Measurements from ENCODE around the gene FOXS1. TPM values are rescaled to one million over a fixed set of nuclear protein-coding genes. Genes with fewer than 3 reads are reported as not detected.

Gene FOXS1
- total and polyA plus RNA-seq, 4 donors: 0.89 to 8.7 (median 4.9) TPM

- 85% methylated on average over 13 of the region's 14 CpGs for WGBS (ENCODE audit: insufficient coverage)
- peaks cover 15% of the 10 kb centered on the region for H3K4me1 ChIP-seq (ENCODE audit: control insufficient read depth, insufficient read depth, low read length)
- H3K9me3 ChIP-seq (ENCODE audit: control insufficient read depth, insufficient read depth, low read length): no peaks in the 10 kb centered on the region
- no peaks in the 10 kb centered on the region for H3K27me3 ChIP-seq (ENCODE audit: control insufficient read depth, insufficient read depth, low read length)
- H3K36me3 ChIP-seq (ENCODE audit: control insufficient read depth, insufficient read depth, low read length): no peaks in the 10 kb centered on the region
- H3K27ac ChIP-seq (ENCODE audit: low read depth, low read length): peak overlapping the region; percentile 61
- DNase-seq (ENCODE audit: low read depth in 4 of 6, low spot score in 6 of 6): no peak
- no peak overlapping the region for H3K4me3 ChIP-seq (ENCODE audit: low read depth, low read length)
These were observed 20.7 kb downstream of the FOXS1 start for GRCh38 chr20:31824554-31825313.

GRCh38 chr20:31824125-31824485 is 21.3 kb downstream of the FOXS1 start:
- no peaks in the 10 kb centered on the region for H3K36me3 ChIP-seq (ENCODE audit: control insufficient read depth, insufficient read depth, low read length)
- WGBS (ENCODE audit: insufficient coverage): 100% methylated on average over 1 of the region's 4 CpGs
- H3K4me3 ChIP-seq (ENCODE audit: low read depth, low read length): no peak overlapping the region
- H3K27me3 ChIP-seq (ENCODE audit: control insufficient read depth, insufficient read depth, low read length): no peaks in the 10 kb centered on the region
- peaks cover 18% of the 10 kb centered on the region for H3K4me1 ChIP-seq (ENCODE audit: control insufficient read depth, insufficient read depth, low read length)
- peak overlapping the region; percentile 61 for H3K27ac ChIP-seq (ENCODE audit: low read depth, low read length)
- DNase-seq (ENCODE audit: low read depth in 4 of 6, low spot score in 6 of 6): no peak
- H3K9me3 ChIP-seq (ENCODE audit: control insufficient read depth, insufficient read depth, low read length): no peaks in the 10 kb centered on the region

GRCh38 chr20:31823360-31824124 is 21.9 kb downstream of the FOXS1 start:
- DNase-seq (ENCODE audit: low read depth in 4 of 6, low spot score in 6 of 6): no peak
- Histone ChIP-seq H3K27me3 (ENCODE audit: control insufficient read depth, insufficient read depth, low read length) (no peaks in the 10 kb centered on the region), H3K4me1 (ENCODE audit: control insufficient read depth, insufficient read depth, low read length) (peaks cover 22% of the 10 kb centered on the region), H3K9me3 (ENCODE audit: control insufficient read depth, insufficient read depth, low read length) (no peaks in the 10 kb centered on the region), H3K27ac (ENCODE audit: low read depth, low read length) (peak overlapping the region; percentile 61), H3K36me3 (ENCODE audit: control insufficient read depth, insufficient read depth, low read length) (no peaks in the 10 kb centered on the region), H3K4me3 (ENCODE audit: low read depth, low read length) (no peak overlapping the region)
- 63% methylated on average over 14 of the region's 14 CpGs for WGBS (ENCODE audit: insufficient coverage)

DNA sequence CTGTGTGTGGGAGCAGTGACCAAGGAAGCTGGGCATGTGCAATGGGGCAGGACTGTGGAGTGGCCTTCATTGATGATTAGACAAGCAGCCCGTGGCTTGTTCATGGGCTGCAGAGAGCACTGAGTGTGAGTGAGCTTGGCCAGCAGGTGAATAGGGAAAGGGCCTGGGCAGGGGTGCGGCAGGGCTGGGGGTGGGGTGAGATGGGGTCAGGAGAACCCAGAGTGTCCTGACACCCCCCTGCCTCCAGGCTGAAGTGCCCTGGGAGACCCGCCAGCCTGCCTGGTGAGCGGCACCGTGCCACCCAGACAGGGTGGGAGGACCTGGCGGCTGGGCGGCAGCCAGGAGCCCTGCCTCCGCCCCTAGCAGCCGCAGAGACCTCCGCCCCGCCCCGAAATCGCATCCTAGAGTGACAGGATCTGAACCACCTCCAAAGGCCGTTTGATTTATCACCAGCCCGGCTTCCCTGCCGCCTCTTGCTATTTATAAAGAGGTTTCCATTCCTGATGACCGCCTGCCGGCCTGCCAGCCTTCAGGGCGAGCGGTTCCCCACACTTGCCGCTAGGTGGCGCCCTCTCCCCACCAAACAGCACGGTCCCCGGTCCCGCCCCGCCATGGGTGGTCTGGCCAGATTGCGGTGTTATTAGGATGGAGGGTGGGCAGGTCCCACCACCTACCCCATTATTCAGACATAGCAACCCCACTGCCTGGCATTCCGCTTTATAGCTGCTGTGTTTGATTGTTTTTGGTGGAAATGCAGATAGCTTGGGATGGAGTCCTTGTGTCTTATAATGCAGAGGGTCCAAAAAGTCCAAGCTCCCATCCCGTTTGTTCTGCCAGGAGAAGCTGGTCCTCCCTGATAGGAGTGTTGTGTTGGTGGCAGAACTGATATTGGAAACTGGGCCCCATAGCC is 22.7 kb downstream of the FOXS1 start:
- Histone ChIP-seq H3K27ac (ENCODE audit: low read depth, low read length) (peak overlapping the region; percentile 48), H3K9me3 (ENCODE audit: control insufficient read depth, insufficient read depth, low read length) (no peaks in the 10 kb centered on the region), H3K4me1 (ENCODE audit: control insufficient read depth, insufficient read depth, low read length) (peaks cover 22% of the 10 kb centered on the region), H3K4me3 (ENCODE audit: low read depth, low read length) (peak overlapping the region; percentile 27), H3K27me3 (ENCODE audit: control insufficient read depth, insufficient read depth, low read length) (no peaks in the 10 kb centered on the region), H3K36me3 (ENCODE audit: control insufficient read depth, insufficient read depth, low read length) (no peaks in the 10 kb centered on the region)
- peak; percentile 47 to 92 (median 71) for DNase-seq (ENCODE audit: low read depth in 4 of 6, low spot score in 6 of 6)
- 6% methylated on average over 19 of the region's 29 CpGs for WGBS (ENCODE audit: insufficient coverage)

GRCh38 chr20:31821427-31821826 is 24.0 kb downstream of the FOXS1 start:
- Histone ChIP-seq H3K27ac (ENCODE audit: low read depth, low read length) (no peak overlapping the region), H3K36me3 (ENCODE audit: control insufficient read depth, insufficient read depth, low read length) (no peaks in the 10 kb centered on the region), H3K4me1 (ENCODE audit: control insufficient read depth, insufficient read depth, low read length) (peaks cover 22% of the 10 kb centered on the region), H3K9me3 (ENCODE audit: control insufficient read depth, insufficient read depth, low read length) (no peaks in the 10 kb centered on the region), H3K27me3 (ENCODE audit: control insufficient read depth, insufficient read depth, low read length) (no peaks in the 10 kb centered on the region), H3K4me3 (ENCODE audit: low read depth, low read length) (no peak overlapping the region)
- 61% methylated on average over 4 of the region's 5 CpGs for WGBS (ENCODE audit: insufficient coverage)
- no peak for DNase-seq (ENCODE audit: low read depth in 4 of 6, low spot score in 6 of 6)

- H3K36me3 ChIP-seq (ENCODE audit: control insufficient read depth, insufficient read depth, low read length): no peaks in the 10 kb centered on the region
- no peaks in the 10 kb centered on the region for H3K27me3 ChIP-seq (ENCODE audit: control insufficient read depth, insufficient read depth, low read length)
- H3K4me3 ChIP-seq (ENCODE audit: low read depth, low read length): no peak overlapping the region
- no peak overlapping the region for H3K27ac ChIP-seq (ENCODE audit: low read depth, low read length)
- peaks cover 30% of the 10 kb centered on the region for H3K4me1 ChIP-seq (ENCODE audit: control insufficient read depth, insufficient read depth, low read length)
- WGBS (ENCODE audit: insufficient coverage): 75% methylated on average over 6 of the region's 6 CpGs
- no peaks in the 10 kb centered on the region for H3K9me3 ChIP-seq (ENCODE audit: control insufficient read depth, insufficient read depth, low read length)
- DNase-seq (ENCODE audit: low read depth in 4 of 6, low spot score in 6 of 6): no peak
These were observed 25.2 kb downstream of the FOXS1 start for GRCh38 chr20:31820228-31820627.

DNA sequence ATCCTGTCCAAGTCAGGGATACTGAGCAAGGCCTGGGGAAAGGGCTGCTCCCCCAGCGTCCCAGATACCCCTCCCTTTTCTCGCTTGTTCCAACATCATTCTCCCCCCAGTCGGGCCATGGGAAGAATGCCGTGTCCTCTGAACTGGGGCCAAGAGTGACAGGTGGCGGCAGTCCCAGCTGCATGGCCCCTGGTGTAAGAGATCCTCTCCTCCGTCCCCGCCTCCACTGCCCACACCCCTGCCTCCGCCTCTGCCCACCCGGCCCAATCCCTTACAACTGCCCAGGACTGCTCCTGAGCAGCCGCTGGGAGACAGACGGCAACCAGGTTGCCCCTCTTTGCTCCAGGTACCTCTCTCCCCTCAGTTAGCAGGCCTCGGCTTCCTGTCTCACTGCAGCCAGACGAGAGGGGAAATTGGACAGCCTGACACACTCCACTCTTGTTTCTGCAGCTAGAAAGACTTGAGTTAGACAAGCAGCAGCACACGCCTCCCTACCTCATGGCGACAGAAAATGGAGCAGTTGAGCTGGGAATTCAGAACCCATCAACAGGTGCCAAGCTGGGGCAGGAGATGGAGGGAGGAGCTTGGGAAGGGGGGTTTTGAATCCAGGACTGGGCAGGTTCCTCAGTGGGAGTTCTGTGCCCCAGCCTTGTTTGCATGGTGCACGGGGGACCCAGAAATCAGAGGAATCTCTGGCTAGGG is 26.2 kb downstream of the FOXS1 start, which contains the start of gene MYLK2:
TSS of gene MYLK2 (plus strand) at position 274 of the 702 bp plus-strand sequence. CDS start at position 499, 225 bp downstream.
- H3K27ac ChIP-seq (ENCODE audit: low read depth, low read length): no peak within 1 kb of the TSS
- H3K4me3 ChIP-seq (ENCODE audit: low read depth, low read length): no peak within 1 kb of the TSS
- peaks cover 32% of the 10 kb centered on the region for H3K4me1 ChIP-seq (ENCODE audit: control insufficient read depth, insufficient read depth, low read length)
- no peaks in the 10 kb centered on the region for H3K36me3 ChIP-seq (ENCODE audit: control insufficient read depth, insufficient read depth, low read length)
- 58% methylated on average over 16 of the region's 16 CpGs for WGBS (ENCODE audit: insufficient coverage)
- no peaks in the 10 kb centered on the region for H3K9me3 ChIP-seq (ENCODE audit: control insufficient read depth, insufficient read depth, low read length)
- DNase-seq (ENCODE audit: low read depth in 4 of 6, low spot score in 6 of 6): no peak
- H3K27me3 ChIP-seq (ENCODE audit: control insufficient read depth, insufficient read depth, low read length): no peaks in the 10 kb centered on the region

- no peaks in the 10 kb centered on the region for H3K36me3 ChIP-seq (ENCODE audit: control insufficient read depth, insufficient read depth, low read length)
- no peak overlapping the region for H3K4me3 ChIP-seq (ENCODE audit: low read depth, low read length)
- no peaks in the 10 kb centered on the region for H3K9me3 ChIP-seq (ENCODE audit: control insufficient read depth, insufficient read depth, low read length)
- no peak for DNase-seq (ENCODE audit: low read depth in 4 of 6, low spot score in 6 of 6)
- WGBS (ENCODE audit: insufficient coverage): 87% methylated on average over 5 of the region's 8 CpGs
- no peak overlapping the region for H3K27ac ChIP-seq (ENCODE audit: low read depth, low read length)
- H3K4me1 ChIP-seq (ENCODE audit: control insufficient read depth, insufficient read depth, low read length): peaks cover 30% of the 10 kb centered on the region
- no peaks in the 10 kb centered on the region for H3K27me3 ChIP-seq (ENCODE audit: control insufficient read depth, insufficient read depth, low read length)
These were observed 27.0 kb downstream of the FOXS1 start for GRCh38 chr20:31818376-31818908.

DNA sequence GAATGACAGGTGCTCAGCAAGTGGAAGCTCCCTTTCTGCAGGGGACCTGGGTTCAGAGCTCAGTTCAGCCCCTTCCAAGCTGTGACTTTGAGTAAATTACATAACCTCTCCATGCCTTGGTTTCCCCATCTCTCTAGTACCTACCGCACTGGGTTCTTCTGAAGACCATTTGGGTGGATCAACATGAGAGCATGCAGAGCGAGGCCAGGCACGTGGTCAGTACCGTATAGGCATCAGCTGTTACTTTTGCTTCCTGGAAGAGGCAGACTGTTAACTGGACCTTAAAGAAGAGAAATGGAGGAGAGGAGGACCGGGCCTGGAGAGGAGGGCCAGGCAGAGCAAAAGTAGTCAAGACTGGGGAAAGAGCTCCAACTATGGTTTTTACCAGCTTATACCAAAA is 27.9 kb downstream of the FOXS1 start:
- no peaks in the 10 kb centered on the region for H3K27me3 ChIP-seq (ENCODE audit: control insufficient read depth, insufficient read depth, low read length)
- H3K9me3 ChIP-seq (ENCODE audit: control insufficient read depth, insufficient read depth, low read length): no peaks in the 10 kb centered on the region
- H3K27ac ChIP-seq (ENCODE audit: low read depth, low read length): no peak overlapping the region
- WGBS (ENCODE audit: insufficient coverage): 88% methylated on average over 4 of the region's 5 CpGs
- H3K36me3 ChIP-seq (ENCODE audit: control insufficient read depth, insufficient read depth, low read length): no peaks in the 10 kb centered on the region
- no peak overlapping the region for H3K4me3 ChIP-seq (ENCODE audit: low read depth, low read length)
- peaks cover 20% of the 10 kb centered on the region for H3K4me1 ChIP-seq (ENCODE audit: control insufficient read depth, insufficient read depth, low read length)
- DNase-seq (ENCODE audit: low read depth in 4 of 6, low spot score in 6 of 6): no peak
